Caco-2 (cell line): Measurements from ENCODE around the gene HMCN2. TPM values are rescaled to one million over a fixed set of nuclear protein-coding genes. Genes with fewer than 3 reads are reported as not detected.

Experiments used
- BruUV-seq: library from RNA; stranded (reverse); fragments of 400-500 nt; replicated peaks from 2 replicates; lab custom pipeline; 2021; lab: Mats Ljungman, UMichigan
- CTCF ChIA-PET: fragments of 300-600 bp; sonication (Branson Sonifier 250); formaldehyde crosslinking; loops from one replicate; lab custom pipeline; 2022; ENCODE audit warnings: antibody characterized with exemption; lab: Charles Lee
- POLR2A ChIA-PET: fragments of 300-600 bp; sonication (Branson Sonifier 250); formaldehyde crosslinking; loops from one replicate; lab custom pipeline; 2022; ENCODE audit warnings: antibody characterized with exemption; lab: Charles Lee
- DNase-seq, 2 experiments: peaks; one replicate each; pipeline versions ENCODE4 v3.0.0 to v3.0.0-alpha.2; 2020 to 2022
- H3K27me3 ChIP-seq: replicated peaks from 2 replicates; pipeline ENCODE4 v1.6.0; 2011; ENCODE audit warnings: low read length; ENCODE audit not compliant: control insufficient read depth, insufficient read depth
- H3K36me3 ChIP-seq: 2 replicates; pipeline ENCODE4 v1.5.1; 2011; ENCODE audit warnings: low read length; ENCODE audit not compliant: control insufficient read depth, insufficient read depth
- H3K4me1 ChIP-seq: fragments of 250-450 bp; sonication (Bioruptor Pico); 2 replicates; pipeline ENCODE4 v1.5.1; 2020; ENCODE audit warnings: mild to moderate bottlenecking
- H3K4me3 ChIP-seq: 2 replicates; pipeline ENCODE4 v1.5.1; 2011; ENCODE audit warnings: low read depth, mild to moderate bottlenecking, control low read depth, low read length
- H3K9me3 ChIP-seq: fragments of 250-450 bp; sonication (Bioruptor Pico); 2 replicates; pipeline ENCODE4 v1.5.1; 2020; ENCODE audit warnings: mild to moderate bottlenecking, moderate library complexity
- H3K27ac Mint-ChIP-seq: one replicate; pipeline ENCODE4 v1.8.0; 2022; ENCODE audit warnings: mixed read lengths; ENCODE audit not compliant: unreplicated experiment
- H3K27me3 Mint-ChIP-seq: one replicate; pipeline ENCODE4 v1.8.0; 2022; ENCODE audit warnings: mixed read lengths; ENCODE audit not compliant: insufficient read depth, unreplicated experiment
- H3K36me3 Mint-ChIP-seq: one replicate; pipeline ENCODE4 v1.8.0; 2022; ENCODE audit warnings: mild to moderate bottlenecking, mixed read lengths; ENCODE audit not compliant: insufficient read depth, unreplicated experiment
- H3K4me1 Mint-ChIP-seq: one replicate; pipeline ENCODE4 v1.8.0; 2022; ENCODE audit warnings: low read depth, mixed read lengths; ENCODE audit not compliant: unreplicated experiment
- H3K4me3 Mint-ChIP-seq: one replicate; pipeline ENCODE4 v1.8.0; 2022; ENCODE audit warnings: mild to moderate bottlenecking, moderate library complexity, mixed read lengths; ENCODE audit not compliant: unreplicated experiment
- H3K9me3 Mint-ChIP-seq: one replicate; pipeline ENCODE4 v1.8.0; 2022; ENCODE audit warnings: mixed read lengths; ENCODE audit not compliant: unreplicated experiment
- CTCF ChIP-seq, 2 experiments: fragments of 200-600 bp in 1 of 2; IDR thresholded peaks; 1 replicate in 1 of 2; 2 replicates in 1 of 2; pipeline versions ENCODE4 v1.5.1 to v1.8.0; 2011 to 2022; ENCODE audit warnings: antibody characterized with exemption in 1 of 2, control low read depth in 1 of 2, inconsistent platforms in 1 of 2, low read depth in 1 of 2, low read length in 1 of 2, mild to moderate bottlenecking in 1 of 2, moderate library complexity in 1 of 2; ENCODE audit not compliant: insufficient read depth in 1 of 2, severe bottlenecking in 1 of 2, unreplicated experiment in 1 of 2
- intact Hi-C: fragments of 100-400 bp; cut with micrococcal nuclease; formaldehyde crosslinking; loops from one replicate; pipeline ENCODE4 v1.10.0; 2022; ENCODE audit not compliant: unreplicated experiment
- total RNA-seq: library from RNA; stranded (reverse); gene quantifications from 2 replicates; pipeline ENCODE4 v1.2.3, GENCODE V29; 2022

HMCN2 gene
- total RNA-seq, 1 experiment from 2014 or later = 0.41 TPM

GRCh38 chr9:130402243-130402642 is 136.7 kb downstream of the HMCN2 start:
- H3K36me3 ChIP-seq = no peaks in the 10 kb centered on the region
- H3K4me3 Mint-ChIP-seq = no peak overlapping the region
- no peak overlapping the region for H3K4me3 ChIP-seq
- no peak for TF ChIP-seq CTCF (IDR thresholded peaks at IDR 0.05; ENCODE audit: insufficient read depth in 1 of 2, low read depth in 1 of 2, low read length in 1 of 2, severe bottlenecking in 1 of 2, unreplicated experiment in 1 of 2)
- DNase-seq = no peak
- CTCF ChIA-PET = no interaction called here
- H3K27me3 Mint-ChIP-seq = no peaks in the 10 kb centered on the region
- no peaks in the 10 kb centered on the region for H3K27me3 ChIP-seq
- H3K36me3 Mint-ChIP-seq = no peaks in the 10 kb centered on the region
- POLR2A ChIA-PET = no interaction called here
- intact Hi-C loops = no loop called here
- no peaks in the 10 kb centered on the region for H3K9me3 Mint-ChIP-seq
- no peaks in the 10 kb centered on the region for H3K9me3 ChIP-seq
- H3K27ac Mint-ChIP-seq = no peak overlapping the region
- H3K4me1 ChIP-seq = no peaks in the 10 kb centered on the region
- no TSS peak for BruUV-seq
- no peaks in the 10 kb centered on the region for H3K4me1 Mint-ChIP-seq

GRCh38 chr9:130402645-130403440 is 137.3 kb downstream of the HMCN2 start:
- H3K36me3 ChIP-seq = no peaks in the 10 kb centered on the region
- no peak for DNase-seq
- no peak overlapping the region for H3K4me3 ChIP-seq
- no peak overlapping the region for H3K27ac Mint-ChIP-seq
- H3K27me3 ChIP-seq = no peaks in the 10 kb centered on the region
- no peaks in the 10 kb centered on the region for H3K4me1 ChIP-seq
- H3K9me3 Mint-ChIP-seq = no peaks in the 10 kb centered on the region
- no peaks in the 10 kb centered on the region for H3K4me1 Mint-ChIP-seq
- H3K9me3 ChIP-seq = no peaks in the 10 kb centered on the region
- H3K4me3 Mint-ChIP-seq = no peak overlapping the region
- CTCF ChIA-PET = no interaction called here
- no peaks in the 10 kb centered on the region for H3K36me3 Mint-ChIP-seq
- intact Hi-C loops = no loop called here
- no peaks in the 10 kb centered on the region for H3K27me3 Mint-ChIP-seq
- BruUV-seq = no TSS peak
- POLR2A ChIA-PET = no interaction called here
- TF ChIP-seq CTCF (IDR thresholded peaks at IDR 0.05; ENCODE audit: insufficient read depth in 1 of 2, low read depth in 1 of 2, low read length in 1 of 2, severe bottlenecking in 1 of 2, unreplicated experiment in 1 of 2) = no peak

- Mint-ChIP-seq H3K4me3 (no peak overlapping the region), H3K36me3 (no peaks in the 10 kb centered on the region), H3K27ac (no peak overlapping the region), H3K9me3 (no peaks in the 10 kb centered on the region), H3K4me1 (no peaks in the 10 kb centered on the region), H3K27me3 (no peaks in the 10 kb centered on the region)
- Histone ChIP-seq H3K9me3 (no peaks in the 10 kb centered on the region), H3K4me3 (no peak overlapping the region), H3K27me3 (no peaks in the 10 kb centered on the region), H3K36me3 (no peaks in the 10 kb centered on the region), H3K4me1 (0 out of 2 replicates have a peak, but pooled peaks cover under 1% of the 10 kb centered on the region)
- intact Hi-C loops = no loop called here
- ChIA-PET CTCF (no interaction called here), POLR2A (no interaction called here)
- DNase-seq = no peak
- no peak for TF ChIP-seq CTCF (IDR thresholded peaks at IDR 0.05; ENCODE audit: insufficient read depth in 1 of 2, low read depth in 1 of 2, low read length in 1 of 2, severe bottlenecking in 1 of 2, unreplicated experiment in 1 of 2)
- BruUV-seq = no TSS peak
These were observed 140.2 kb downstream of the HMCN2 start for GRCh38 chr9:130405657-130406257.
